ENCODE measurements around the gene S100A14.
"Not testable (repeated sequence)": the region's sequence is repeated elsewhere in the genome, so short reads cannot be mapped to it uniquely, and the experiment has no call there.

Gene S100A14

DNA sequence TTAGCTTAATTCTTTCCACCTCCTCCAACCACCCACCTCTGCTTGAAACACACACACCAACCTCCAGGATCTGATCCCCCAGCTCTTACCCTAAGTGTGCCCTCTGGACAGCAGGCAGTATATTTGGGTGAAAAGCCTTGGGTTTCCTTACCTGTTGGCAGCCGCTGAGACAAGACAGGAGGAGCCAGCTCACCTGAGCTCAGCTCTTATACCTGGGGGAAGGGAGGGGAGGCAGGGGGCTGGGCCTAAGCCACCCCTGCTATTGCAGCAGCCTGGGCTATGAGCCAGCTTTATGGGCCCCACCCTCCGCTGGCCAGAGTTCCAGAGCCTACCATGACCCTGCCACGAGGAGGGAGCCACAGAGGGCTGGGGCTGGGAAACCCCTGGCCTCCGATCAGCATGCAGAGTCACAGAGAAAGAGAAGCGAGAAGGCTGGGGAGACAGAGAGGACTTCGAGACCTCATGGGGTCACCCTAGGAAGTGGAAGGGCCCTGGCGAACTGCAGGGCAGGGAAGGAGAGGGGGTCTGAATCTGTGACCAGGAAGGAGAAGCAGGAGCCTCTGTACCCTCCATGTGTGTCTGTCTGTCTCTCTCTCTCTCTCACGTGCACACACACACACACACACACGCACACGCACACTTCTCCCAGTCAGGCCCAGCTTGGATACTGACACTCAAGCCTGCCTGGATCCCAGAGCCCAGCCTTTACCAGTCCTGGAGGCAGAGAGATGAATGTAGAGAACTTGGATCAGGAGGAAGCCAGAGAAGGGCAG is at the start of gene S100A14:
Gene S100A14, minus strand, starts transcription at position 182 of the 773 bp plus-strand sequence. CDS start 467 bp downstream, outside the sequence.
- DNase-seq = no peak

DNA sequence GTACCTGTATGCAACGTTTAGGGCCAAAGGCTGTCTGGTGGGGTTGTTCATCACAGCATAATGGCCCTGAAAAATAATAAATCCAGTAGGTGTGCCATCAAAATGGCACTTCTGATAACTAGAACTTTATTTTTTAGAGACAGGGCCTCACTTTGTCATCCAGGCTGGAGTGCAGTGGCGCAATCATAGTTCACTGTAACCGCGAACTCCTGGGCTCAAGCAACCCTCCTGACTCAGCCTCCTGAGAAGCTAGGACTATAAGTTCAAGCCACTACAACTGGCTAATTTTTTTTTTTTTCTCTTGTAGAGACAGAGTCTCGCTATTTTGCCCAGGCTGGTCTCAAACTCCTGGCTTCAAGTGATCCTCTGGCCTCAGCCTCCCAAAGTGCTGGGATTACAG is 47.1 kb upstream of the S100A14 start:
- no peak for DNase-seq

- no peak for DNase-seq
Measured at GRCh38 chr1:153662269-153662668, 46.1 kb upstream of the S100A14 start.

GRCh38 chr1:153661111-153661708 is 45.1 kb upstream of the S100A14 start:
- no peak for DNase-seq

- no peak for DNase-seq
Measured at GRCh38 chr1:153659656-153660055, 43.5 kb upstream of the S100A14 start.

GRCh38 chr1:153659175-153659534 is 43.0 kb upstream of the S100A14 start:
- no peak for DNase-seq

GRCh38 chr1:153658400-153659174 is 42.5 kb upstream of the S100A14 start, which contains the start of gene SNAPIN:
Gene SNAPIN, plus strand, starts transcription at chr1:153658703. Its CDS starts 41 bp downstream, at chr1:153658744.
- DNase-seq = peak; percentile 87

DNA sequence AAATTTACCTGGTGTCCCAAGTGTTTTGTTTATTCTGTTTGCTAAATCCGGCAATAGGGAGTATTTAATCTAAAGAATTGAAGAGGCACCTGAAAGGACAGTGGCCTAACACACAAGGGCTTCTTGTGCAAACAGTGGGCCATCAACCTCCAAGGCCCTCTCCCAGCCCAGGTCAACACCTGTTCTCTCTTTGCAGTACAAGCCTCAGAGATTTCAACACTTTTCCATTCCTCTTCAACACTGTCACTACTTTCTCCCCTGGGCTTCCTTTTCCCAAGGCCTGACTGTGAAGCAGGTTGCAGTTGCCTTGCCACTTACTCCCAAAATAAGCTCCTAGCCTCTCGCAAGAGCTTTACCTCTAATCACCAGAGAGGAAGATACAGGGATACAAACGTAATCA is 39.2 kb upstream of the S100A14 start:
- DNase-seq = no peak

DNA sequence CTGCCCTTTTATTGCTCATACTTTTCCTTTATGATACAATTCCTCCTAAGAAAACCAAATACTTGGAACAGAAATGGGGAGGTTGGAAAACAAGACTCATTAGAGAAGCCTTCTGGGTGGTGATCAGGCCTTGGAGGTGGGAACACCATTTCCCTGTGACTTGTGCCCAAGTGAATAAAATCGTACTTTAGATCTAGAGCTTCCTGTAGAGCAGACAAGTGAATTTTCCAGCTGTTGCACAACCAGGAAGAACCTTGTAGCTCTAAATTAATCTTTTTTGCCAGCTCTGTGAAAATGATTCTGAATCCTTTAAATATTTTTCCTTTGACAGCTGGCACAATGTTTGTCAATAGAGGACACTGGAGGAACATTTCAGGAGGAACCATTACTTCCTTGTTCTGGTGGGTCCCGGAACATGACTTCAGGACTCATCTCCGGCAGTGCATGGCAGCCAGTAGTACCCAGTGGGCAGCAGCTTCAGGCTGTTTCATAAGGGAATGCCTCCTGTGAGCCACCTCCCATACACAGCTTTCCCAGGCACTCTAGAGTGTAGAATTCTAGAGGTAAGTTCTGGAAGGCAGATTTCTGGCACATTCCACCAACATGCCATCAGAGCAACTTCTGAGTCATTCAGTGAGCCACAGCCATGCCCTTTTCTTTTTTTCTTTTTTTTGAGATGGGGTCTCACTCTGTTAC is 36.8 kb upstream of the S100A14 start:
- DNase-seq = no peak

- no peak for DNase-seq
Measured at GRCh38 chr1:153651771-153652170, 35.6 kb upstream of the S100A14 start.

DNA sequence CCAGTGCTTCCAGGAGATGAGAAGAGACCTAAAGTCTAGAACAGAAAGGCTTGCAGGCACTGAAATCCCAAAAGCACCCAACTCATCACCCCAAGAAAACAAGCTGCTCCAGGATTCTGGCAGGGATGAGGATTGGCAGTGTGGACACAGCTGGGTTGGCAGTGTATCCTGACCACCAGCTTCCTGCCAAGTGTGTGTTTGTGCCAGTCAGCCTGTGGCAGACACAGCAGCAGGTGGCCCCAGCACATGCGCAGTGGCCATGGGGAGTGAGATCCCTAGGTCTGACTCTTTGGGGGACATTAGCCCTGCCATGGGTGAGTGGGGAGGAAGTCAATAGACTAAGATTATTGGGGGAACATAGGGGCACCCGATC is 33.7 kb upstream of the S100A14 start:
- DNase-seq = no peak

DNA sequence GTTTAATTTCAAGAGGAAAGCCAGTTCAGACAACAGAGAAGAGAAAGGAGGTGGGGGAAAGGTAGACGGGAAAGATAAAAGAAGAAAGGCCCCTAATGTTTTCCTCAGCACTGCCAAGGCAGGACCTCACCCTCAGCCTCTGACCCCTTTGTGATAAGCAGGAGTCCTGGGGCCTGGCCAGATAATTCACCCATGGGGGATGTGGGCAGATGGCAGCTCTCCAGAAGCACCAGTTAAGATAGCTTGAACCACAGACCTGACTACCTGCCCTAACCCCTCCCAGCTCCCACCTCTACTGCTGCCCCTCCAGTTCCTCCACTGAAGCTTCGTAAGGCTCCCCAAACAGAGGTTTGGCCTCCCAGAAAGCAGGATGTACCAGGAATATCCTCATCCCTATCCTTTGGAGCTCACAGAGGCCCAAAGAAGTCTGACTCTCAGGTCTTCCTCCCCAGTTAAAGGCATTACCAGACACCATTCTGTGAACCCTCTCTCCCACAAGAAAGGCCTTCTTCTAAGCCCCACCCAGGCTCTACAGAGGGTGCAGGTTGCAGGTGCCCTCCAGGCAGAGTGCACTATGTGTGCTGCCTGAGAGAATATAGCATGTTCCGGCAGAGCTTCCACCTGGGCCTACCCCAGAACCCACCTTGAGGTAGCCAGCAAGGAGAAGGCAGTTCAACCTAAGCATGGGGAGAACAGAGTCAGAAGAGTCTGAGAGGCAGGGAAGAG is 33.2 kb upstream of the S100A14 start:
- peak; percentile 24 for DNase-seq

DNA sequence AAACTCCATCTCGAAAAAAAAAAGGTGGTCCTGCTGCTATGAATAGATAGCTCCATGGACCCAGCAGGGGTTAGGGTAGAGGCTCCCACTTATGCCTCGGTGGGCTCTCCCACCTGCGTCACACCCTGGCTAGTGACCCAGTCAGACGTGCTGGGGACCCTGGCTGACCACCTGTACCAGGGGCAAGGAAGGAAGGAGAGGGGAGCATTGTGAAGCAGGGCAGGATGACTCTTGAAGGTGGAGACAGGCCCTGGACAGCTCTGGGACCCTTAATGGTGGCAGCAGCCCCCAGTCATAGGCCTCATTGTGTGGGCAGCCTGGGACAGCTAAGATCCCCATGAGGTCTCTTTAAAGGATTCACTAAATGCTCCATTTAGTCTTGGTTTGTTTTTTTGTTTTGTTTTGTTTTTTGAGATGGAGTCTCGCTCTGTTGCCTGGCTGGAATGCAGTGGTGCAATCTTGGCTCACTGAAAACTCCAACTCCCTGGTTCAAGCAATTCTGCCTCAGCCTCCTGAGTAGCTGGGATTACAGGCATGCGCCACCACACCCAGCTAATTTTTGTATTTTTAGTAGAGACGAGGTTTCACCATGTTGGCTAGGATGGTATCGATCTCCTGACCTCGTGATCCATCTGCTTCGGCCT is 32.0 kb upstream of the S100A14 start:
- no peak for DNase-seq

- DNase-seq = no peak
Measured at GRCh38 chr1:153647346-153647714, 31.2 kb upstream of the S100A14 start.

- DNase-seq = no peak
Measured at GRCh38 chr1:153646672-153647345, 30.7 kb upstream of the S100A14 start.

DNA sequence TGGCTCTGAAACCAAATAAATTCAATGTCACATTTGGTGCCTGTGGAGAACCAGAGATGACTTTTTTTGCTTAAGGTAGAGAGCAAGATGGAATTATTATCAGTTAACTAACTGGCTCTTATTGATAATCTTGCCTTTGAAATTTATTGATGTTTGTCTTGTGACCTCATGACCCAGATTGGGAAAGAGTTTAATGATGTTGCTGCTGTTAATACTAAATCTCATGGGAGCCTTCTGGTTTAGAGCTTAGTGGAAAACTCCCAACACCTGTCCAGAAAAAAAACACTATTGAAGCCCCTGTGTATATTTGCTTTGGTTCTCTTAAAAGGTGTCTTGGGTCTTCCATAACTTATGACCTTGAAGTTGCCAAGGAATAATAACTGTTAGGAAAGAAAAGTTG is 27.7 kb upstream of the S100A14 start:
- DNase-seq = no peak

- DNase-seq = no peak
Measured at GRCh38 chr1:153643100-153643499, 27.0 kb upstream of the S100A14 start.

GRCh38 chr1:153642161-153642560 is 26.0 kb upstream of the S100A14 start:
- DNase-seq = no peak

DNA sequence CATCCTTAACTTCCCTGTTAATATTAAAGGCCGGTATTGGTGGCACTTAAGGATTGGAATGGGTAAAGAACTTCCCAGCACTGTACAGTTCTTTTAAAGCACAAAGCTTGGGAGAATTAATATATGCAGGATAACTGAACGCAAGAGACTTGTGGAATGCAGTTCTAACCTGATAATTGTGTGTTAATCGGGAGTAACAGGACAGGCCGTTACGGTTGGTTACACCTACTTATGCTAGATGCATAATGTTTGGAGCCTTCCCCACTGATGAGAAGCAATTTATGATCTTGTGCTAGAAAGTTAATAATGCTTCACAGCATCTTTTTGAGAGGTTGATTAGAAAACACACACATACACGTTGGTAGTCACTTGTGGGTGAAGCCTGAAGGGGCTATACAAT is 24.7 kb upstream of the S100A14 start:
- no peak for DNase-seq

DNA sequence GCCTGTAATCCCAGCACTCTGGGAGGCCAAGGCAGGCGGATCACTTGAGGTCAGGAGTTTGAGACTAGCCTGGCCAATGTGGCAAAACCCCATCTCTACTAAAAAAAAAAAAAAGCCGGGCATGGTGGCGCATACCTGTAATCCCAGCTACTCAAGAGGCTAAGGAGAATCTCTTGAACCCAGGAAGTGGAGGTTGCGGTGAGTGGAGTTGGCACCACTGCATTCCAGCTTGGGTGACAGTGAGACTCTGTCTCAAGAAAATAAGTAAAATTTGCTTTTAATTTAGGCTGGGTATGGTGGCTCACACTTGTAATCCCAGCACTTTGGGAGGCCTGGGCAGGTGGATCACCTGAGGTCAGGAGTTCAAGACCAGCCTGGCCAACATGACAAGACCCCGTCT is 24.1 kb upstream of the S100A14 start:
- DNase-seq = not testable (repeated sequence)

DNA sequence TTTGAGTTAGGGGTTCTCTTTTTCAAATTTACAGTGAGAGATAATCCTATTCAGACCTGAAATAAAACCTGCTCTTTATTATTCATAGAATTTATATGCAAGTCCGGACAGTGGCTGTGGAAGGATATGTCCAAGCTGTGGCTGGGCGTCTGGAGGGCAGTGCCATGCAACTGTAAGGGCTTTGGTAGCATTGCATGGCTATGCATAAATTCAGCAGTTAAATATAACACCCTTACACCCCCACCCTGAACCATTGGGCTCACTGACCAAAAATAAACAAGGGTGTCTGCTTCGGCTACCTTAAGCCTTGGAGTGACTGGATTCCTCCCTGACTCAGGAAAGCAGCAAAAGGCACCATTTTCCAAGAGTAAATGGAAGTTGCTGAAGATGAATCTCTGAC is 23.2 kb upstream of the S100A14 start:
- no peak for DNase-seq

DNA sequence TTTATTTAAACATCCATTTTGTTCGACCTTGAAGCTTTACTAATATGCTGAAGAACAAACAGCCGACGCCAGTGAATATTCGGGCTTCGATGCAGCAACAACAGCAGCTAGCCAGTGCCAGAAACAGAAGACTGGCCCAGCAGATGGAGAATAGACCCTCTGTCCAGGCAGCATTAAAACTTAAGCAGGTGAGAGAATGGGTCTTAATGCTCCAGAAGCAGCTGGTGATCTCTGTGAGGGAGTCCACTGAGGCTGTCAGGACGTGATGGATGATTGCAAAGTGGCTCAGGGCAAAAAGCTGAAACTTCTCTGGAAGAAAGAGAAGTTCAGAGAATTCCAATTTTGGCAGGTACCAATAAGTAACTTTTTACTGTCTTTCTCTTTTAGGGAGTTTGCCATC is 22.1 kb upstream of the S100A14 start:
- DNase-seq = no peak
